ENCODE measurements around the gene ERBB4. TPM values are rescaled to one million over a fixed set of nuclear protein-coding genes. Genes with fewer than 3 reads are reported as not detected.

The ERBB4 gene
- total RNA-seq, 3 donors from 2014 or later: 1.6 to 53.1 (median 18.4) TPM

DNA sequence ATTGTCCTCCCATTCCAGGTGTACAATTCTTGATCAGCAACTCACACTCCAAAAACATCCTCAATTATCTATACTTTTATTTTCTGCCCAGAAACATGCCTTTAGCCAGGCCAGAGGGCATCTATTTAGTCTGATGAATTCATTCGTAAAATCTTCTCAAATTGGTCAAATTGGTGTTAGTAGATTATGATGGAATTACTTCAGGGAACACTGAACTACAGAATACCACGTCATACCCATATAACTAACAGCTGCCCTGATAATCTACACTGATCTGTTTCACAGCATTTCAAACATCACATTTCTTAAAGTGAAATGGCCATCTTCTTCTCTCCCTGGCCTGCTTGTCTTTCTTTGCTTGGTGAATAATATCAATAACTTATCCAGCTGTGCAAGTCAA, 1140.8 kb downstream of the ERBB4 start:
- H3K27me3 ChIP-seq: no peaks in the 10 kb centered on the region
- H3K9me3 ChIP-seq: no peaks in the 10 kb centered on the region
- intact Hi-C loops (cut with DNase I; ENCODE audit: low total_unique reads): loop anchor here (10.0 kb wide), 1 partner anchor 163 kb away; no protein-coding TSS in a partner anchor
- H3K4me1 ChIP-seq: no peaks in the 10 kb centered on the region
- H3K4me3 ChIP-seq: no peak overlapping the region
- TF ChIP-seq, protein P1, sequence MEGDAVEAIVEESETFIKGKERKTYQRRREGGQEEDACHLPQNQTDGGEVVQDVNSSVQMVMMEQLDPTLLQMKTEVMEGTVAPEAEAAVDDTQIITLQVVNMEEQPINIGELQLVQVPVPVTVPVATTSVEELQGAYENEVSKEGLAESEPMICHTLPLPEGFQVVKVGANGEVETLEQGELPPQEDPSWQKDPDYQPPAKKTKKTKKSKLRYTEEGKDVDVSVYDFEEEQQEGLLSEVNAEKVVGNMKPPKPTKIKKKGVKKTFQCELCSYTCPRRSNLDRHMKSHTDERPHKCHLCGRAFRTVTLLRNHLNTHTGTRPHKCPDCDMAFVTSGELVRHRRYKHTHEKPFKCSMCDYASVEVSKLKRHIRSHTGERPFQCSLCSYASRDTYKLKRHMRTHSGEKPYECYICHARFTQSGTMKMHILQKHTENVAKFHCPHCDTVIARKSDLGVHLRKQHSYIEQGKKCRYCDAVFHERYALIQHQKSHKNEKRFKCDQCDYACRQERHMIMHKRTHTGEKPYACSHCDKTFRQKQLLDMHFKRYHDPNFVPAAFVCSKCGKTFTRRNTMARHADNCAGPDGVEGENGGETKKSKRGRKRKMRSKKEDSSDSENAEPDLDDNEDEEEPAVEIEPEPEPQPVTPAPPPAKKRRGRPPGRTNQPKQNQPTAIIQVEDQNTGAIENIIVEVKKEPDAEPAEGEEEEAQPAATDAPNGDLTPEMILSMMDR (IDR thresholded peaks at IDR 0.05): no peak
- no peak for TF ChIP-seq POLR2A (IDR thresholded peaks at IDR 0.05)
- no peak for TF ChIP-seq POLR2AphosphoS5 (IDR thresholded peaks at IDR 0.05)
- H3K27ac ChIP-seq: no peak overlapping the region
- H3K36me3 ChIP-seq: no peaks in the 10 kb centered on the region
- no peak for DNase-seq (ENCODE audit: low spot score in 2 of 2)

DNA sequence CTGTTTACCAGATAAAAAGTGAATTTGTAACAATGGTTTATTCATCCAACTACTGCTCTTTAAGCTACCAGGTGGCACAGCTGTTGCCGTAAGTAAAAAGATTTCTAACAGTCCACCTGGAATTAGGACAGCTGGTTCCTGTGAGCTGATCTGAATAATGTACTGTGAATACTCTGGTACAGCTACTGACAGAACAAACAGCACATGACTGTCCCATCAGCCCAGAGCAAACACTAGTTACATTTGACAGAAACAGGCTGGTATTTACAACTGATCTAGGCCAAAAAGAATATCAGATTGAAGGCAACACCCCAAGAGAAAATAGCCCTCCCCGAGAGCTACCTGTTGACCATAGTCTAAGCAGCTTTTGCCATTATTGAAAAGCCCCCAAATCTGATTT, 1141.8 kb downstream of the ERBB4 start:
- Histone ChIP-seq H3K36me3 (no peaks in the 10 kb centered on the region), H3K4me3 (no peak overlapping the region), H3K4me1 (no peaks in the 10 kb centered on the region), H3K27ac (no peak overlapping the region), H3K27me3 (no peaks in the 10 kb centered on the region), H3K9me3 (no peaks in the 10 kb centered on the region)
- intact Hi-C loops (cut with DNase I; ENCODE audit: low total_unique reads): loop anchor here (10.0 kb wide), 1 partner anchor 162 kb away; no protein-coding TSS in a partner anchor
- no peak for DNase-seq (ENCODE audit: low spot score in 2 of 2)
- TF ChIP-seq POLR2A (IDR thresholded peaks at IDR 0.05): no peak
- TF ChIP-seq, protein P1 (IDR thresholded peaks at IDR 0.05): no peak
- TF ChIP-seq POLR2AphosphoS5 (IDR thresholded peaks at IDR 0.05): no peak

DNA sequence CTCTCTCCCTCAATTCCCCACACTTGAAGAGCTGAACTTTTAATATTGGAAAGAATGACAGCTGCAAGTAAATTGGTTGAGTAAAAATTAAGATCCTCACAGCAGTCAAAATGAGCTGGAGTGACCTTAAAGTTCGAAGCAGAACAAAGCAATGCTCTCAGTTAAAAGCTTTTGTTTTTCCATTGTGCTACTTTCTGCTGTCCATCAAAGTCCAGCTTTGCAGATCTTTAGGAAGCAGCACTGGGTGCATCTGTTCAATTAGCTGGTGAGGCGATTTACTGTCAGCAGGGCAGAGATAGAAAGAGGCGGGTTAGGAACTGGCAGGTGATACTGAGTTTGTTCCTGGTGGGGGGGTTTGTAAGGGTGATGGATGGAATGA, 1147.4 kb downstream of the ERBB4 start:
- intact Hi-C loops (cut with DNase I; ENCODE audit: low total_unique reads): loop anchor here (10.0 kb wide), 1 partner anchor 156 kb away; no protein-coding TSS in a partner anchor

DNA sequence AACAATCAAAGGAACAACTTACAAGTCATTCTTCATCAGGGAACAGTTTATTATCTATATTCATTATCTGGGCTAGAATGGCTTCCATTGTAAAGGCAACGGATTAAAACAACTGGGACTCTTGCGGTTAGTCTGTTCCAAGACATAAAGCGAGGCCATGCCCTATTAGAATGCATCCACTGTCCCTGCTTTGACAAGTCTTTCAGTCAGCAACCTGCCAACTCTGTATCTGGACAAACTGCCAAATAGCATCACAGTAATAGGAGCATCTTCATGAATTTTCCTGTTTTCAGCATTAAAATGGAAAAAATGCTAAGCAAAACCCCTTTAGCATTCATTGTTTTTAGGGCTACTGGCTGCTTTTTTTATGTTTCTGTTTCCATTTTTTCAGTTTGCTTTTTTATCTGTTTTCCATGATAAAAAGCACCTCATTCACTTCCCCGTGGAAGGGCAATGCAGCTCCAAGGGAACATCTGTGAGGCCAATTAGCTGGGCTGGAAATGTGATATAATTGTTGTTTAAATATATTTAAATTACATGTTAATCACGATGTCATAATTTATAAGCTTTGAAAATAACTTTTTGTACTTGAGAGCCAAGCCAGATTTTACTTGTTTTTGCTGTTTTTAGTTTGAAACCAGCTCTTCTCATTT, 1147.9 kb downstream of the ERBB4 start:
- intact Hi-C loops (cut with DNase I; ENCODE audit: low total_unique reads): loop anchor here (10.0 kb wide), 1 partner anchor 156 kb away; no protein-coding TSS in a partner anchor
- H3K27me3 ChIP-seq: no peaks in the 10 kb centered on the region
- H3K9me3 ChIP-seq: no peaks in the 10 kb centered on the region
- DNase-seq (ENCODE audit: low spot score in 2 of 2): no peak
- TF ChIP-seq, protein P1 (IDR thresholded peaks at IDR 0.05): no peak
- TF ChIP-seq POLR2A (IDR thresholded peaks at IDR 0.05): no peak
- TF ChIP-seq POLR2AphosphoS5 (IDR thresholded peaks at IDR 0.05): no peak
- no peaks in the 10 kb centered on the region for H3K4me1 ChIP-seq
- no peaks in the 10 kb centered on the region for H3K36me3 ChIP-seq
- H3K27ac ChIP-seq: no peak overlapping the region
- H3K4me3 ChIP-seq: no peak overlapping the region

More for the DNA sequence above, 1147.4 kb downstream of the ERBB4 start:
- Histone ChIP-seq H3K4me1 (no peaks in the 10 kb centered on the region), H3K4me3 (no peak overlapping the region), H3K9me3 (no peaks in the 10 kb centered on the region), H3K27ac (no peak overlapping the region), H3K36me3 (no peaks in the 10 kb centered on the region), H3K27me3 (no peaks in the 10 kb centered on the region)
- no peak for DNase-seq (ENCODE audit: low spot score in 2 of 2)
- TF ChIP-seq, protein P1 (IDR thresholded peaks at IDR 0.05): no peak
- no peak for TF ChIP-seq POLR2A (IDR thresholded peaks at IDR 0.05)
- no peak for TF ChIP-seq POLR2AphosphoS5 (IDR thresholded peaks at IDR 0.05)

DNA sequence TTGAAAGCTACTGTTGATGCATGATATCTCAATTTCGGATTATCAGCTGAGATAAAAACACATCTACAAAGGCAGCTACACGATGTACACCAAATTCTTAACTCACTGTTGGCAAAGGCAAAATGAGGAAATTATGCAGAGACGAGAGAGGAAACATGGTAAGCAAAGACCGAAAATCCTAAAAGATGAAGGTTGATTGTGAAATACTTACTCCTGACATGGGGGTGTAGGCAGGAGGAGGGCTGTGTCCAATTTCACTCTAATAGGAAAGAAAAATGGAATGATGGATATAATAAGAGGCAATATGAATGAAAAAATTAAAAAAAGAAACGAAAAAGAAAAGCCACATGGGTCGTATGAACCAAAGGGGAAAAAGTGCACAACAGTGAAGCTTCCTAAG, 1150.9 kb downstream of the ERBB4 start:
- Histone ChIP-seq H3K27me3 (no peaks in the 10 kb centered on the region), H3K4me3 (no peak overlapping the region), H3K9me3 (no peaks in the 10 kb centered on the region), H3K27ac (no peak overlapping the region), H3K4me1 (no peaks in the 10 kb centered on the region), H3K36me3 (no peaks in the 10 kb centered on the region)
- TF ChIP-seq POLR2AphosphoS5 (IDR thresholded peaks at IDR 0.05): no peak
- TF ChIP-seq, protein P1 (IDR thresholded peaks at IDR 0.05): no peak
- no peak for TF ChIP-seq POLR2A (IDR thresholded peaks at IDR 0.05)
- DNase-seq (ENCODE audit: low spot score in 2 of 2): no peak
- intact Hi-C loops (cut with DNase I; ENCODE audit: low total_unique reads): no loop called here

Data from breast epithelium (tissue), 4 donors.